GM18951 (cell line): ENCODE measurements around the gene KL.

Experiments
- POLR2A ChIP-seq: IDR thresholded peaks from 4 replicates; pipeline ENCODE4 v1.6.1; 2011; ENCODE audit warnings: mild to moderate bottlenecking; ENCODE audit not compliant: insufficient read length, insufficient read depth; ENCODE audit errors: extremely low read depth
- in situ Hi-C: fragments of 300-500 bp; cut with MboI; formaldehyde crosslinking; loops from one replicate; pipeline ENCODE4 v1.12.0; 2022; ENCODE audit warnings: low sequenced_read_pairs, mixed read lengths, inconsistent platforms; ENCODE audit not compliant: unreplicated experiment

The KL gene

GRCh38 chr13:33058776-33059327, 42.6 kb downstream of the KL start:
- in situ Hi-C loops, result no loop called here
- no peak for TF ChIP-seq POLR2A

- in situ Hi-C loops, result no loop called here
- no peak for TF ChIP-seq POLR2A
These were observed 44.6 kb downstream of the KL start for GRCh38 chr13:33060815-33061214.

GRCh38 chr13:33066329-33066728, 50.1 kb downstream of the KL start:
- TF ChIP-seq POLR2A, result no peak

GRCh38 chr13:33069365-33069764, 53.1 kb downstream of the KL start:
- TF ChIP-seq POLR2A, result no peak
- in situ Hi-C loops, result no loop called here

More at GRCh38 chr13:33066329-33066728, 50.1 kb downstream of the KL start:
- in situ Hi-C loops, result no loop called here

GRCh38 chr13:33070713-33071112, 54.5 kb downstream of the KL start:
- no peak for TF ChIP-seq POLR2A
- in situ Hi-C loops, result no loop called here

- in situ Hi-C loops, result no loop called here
- no peak for TF ChIP-seq POLR2A
These were observed 56.1 kb downstream of the KL start for GRCh38 chr13:33072282-33072681.

- no peak for TF ChIP-seq POLR2A
- in situ Hi-C loops, result no loop called here
These were observed 56.5 kb downstream of the KL start for GRCh38 chr13:33072759-33073158.

- in situ Hi-C loops, result no loop called here
- TF ChIP-seq POLR2A, result no peak
These were observed 57.1 kb downstream of the KL start for GRCh38 chr13:33073338-33073737.

GRCh38 chr13:33076001-33076992, 60.1 kb downstream of the KL start:
- in situ Hi-C loops, result no loop called here
- no peak for TF ChIP-seq POLR2A

- in situ Hi-C loops, result no loop called here
- TF ChIP-seq POLR2A, result no peak
These were observed 62.0 kb downstream of the KL start for GRCh38 chr13:33078263-33078662.

- TF ChIP-seq POLR2A, result no peak
- in situ Hi-C loops, result no loop called here
These were observed 63.7 kb downstream of the KL start for GRCh38 chr13:33079960-33080359.

- in situ Hi-C loops, result no loop called here
- TF ChIP-seq POLR2A, result no peak
These were observed 64.9 kb downstream of the KL start for GRCh38 chr13:33080972-33081590.

GRCh38 chr13:33081666-33082065, 65.4 kb downstream of the KL start:
- no peak for TF ChIP-seq POLR2A
- in situ Hi-C loops, result no loop called here
